PC-3 (cell line): Measurements from ENCODE around the gene SH2D1A. TPM values are rescaled to one million over a fixed set of nuclear protein-coding genes. Genes with fewer than 3 reads are reported as not detected.

Experiments used
- ATAC-seq: fragments of 200-7000 bp; cut with Tn5 transposase; 2 replicates; pipeline ENCODE4 v1.9.1; 2020; ENCODE audit warnings: mild to moderate bottlenecking, moderate library complexity
- BruUV-seq: library from RNA; stranded (reverse); fragments of 400-500 nt; replicated peaks from 2 replicates; lab custom pipeline; 2021; lab: Mats Ljungman, UMichigan
- CTCF ChIA-PET: fragments of 300-600 bp; sonication (Branson Sonifier 250); formaldehyde crosslinking; loops from one replicate; lab custom pipeline; 2022; ENCODE audit warnings: antibody characterized with exemption; lab: Charles Lee
- POLR2A ChIA-PET: fragments of 300-600 bp; sonication (Branson Sonifier 250); formaldehyde crosslinking; loops from one replicate; lab custom pipeline; 2022; ENCODE audit warnings: antibody characterized with exemption; ENCODE audit not compliant: unreplicated experiment; lab: Charles Lee
- DNase-seq: peaks from one replicate; pipeline ENCODE4 v3.0.0-alpha.2; 2015
- H2AFZ ChIP-seq: fragments of 300-600 bp; sonication (generic); 2 replicates; pipeline ENCODE4 v1.6.0; 2016; ENCODE audit warnings: antibody characterized with exemption, low read length
- H3F3A ChIP-seq: fragments of 300-600 bp; sonication (generic); one replicate; pipeline ENCODE4 v1.6.0; 2017; ENCODE audit warnings: antibody characterized with exemption, low read length, control low read depth, mild to moderate bottlenecking; ENCODE audit not compliant: unreplicated experiment
- H3K27ac ChIP-seq: fragments of 300-600 bp; sonication (generic); 2 replicates; pipeline ENCODE4 v1.5.1; 2016; ENCODE audit warnings: mild to moderate bottlenecking, low read length
- H3K27me3 ChIP-seq: fragments of 300-600 bp; sonication (generic); 2 replicates; pipeline ENCODE4 v1.6.1; 2016; ENCODE audit warnings: low read length, mixed read lengths
- H3K36me3 ChIP-seq: fragments of 300-600 bp; sonication (generic); 2 replicates; pipeline ENCODE4 v1.6.1; 2016; ENCODE audit warnings: low read depth, mixed run types, low read length, mixed read lengths
- H3K4me1 ChIP-seq: fragments of 300-600 bp; sonication (generic); 2 replicates; pipeline ENCODE4 v1.5.1; 2016; ENCODE audit warnings: low read length; ENCODE audit not compliant: insufficient read depth
- H3K4me2 ChIP-seq: fragments of 300-600 bp; sonication (generic); 2 replicates; pipeline ENCODE4 v1.6.0; 2016; ENCODE audit warnings: low read length
- H3K4me3 ChIP-seq: fragments of 300-600 bp; sonication (generic); 2 replicates; pipeline ENCODE4 v1.5.1; 2016; ENCODE audit warnings: mild to moderate bottlenecking, low read length, mixed read lengths
- H3K79me2 ChIP-seq: fragments of 300-600 bp; sonication (generic); 2 replicates; pipeline ENCODE4 v1.6.1; 2017; ENCODE audit warnings: low read length, mixed read lengths
- H3K9ac ChIP-seq: fragments of 300-600 bp; sonication (generic); 2 replicates; pipeline ENCODE4 v1.6.0; 2016; ENCODE audit warnings: mild to moderate bottlenecking, low read length
- H3K9me2 ChIP-seq: fragments of 300-600 bp; sonication (generic); replicated peaks from 2 replicates; pipeline ENCODE4 v1.6.1; 2016; ENCODE audit warnings: mixed run types, low read length, mixed read lengths
- H3K9me3 ChIP-seq: fragments of 300-600 bp; sonication (generic); 2 replicates; pipeline ENCODE4 v1.6.1; 2016; ENCODE audit warnings: low read length, mixed read lengths
- H4K20me1 ChIP-seq: fragments of 300-600 bp; sonication (generic); 2 replicates; pipeline ENCODE4 v1.6.1; 2016; ENCODE audit warnings: low read length, mixed read lengths
- CTCF ChIP-seq: fragments of 300-600 bp; sonication (generic); conservative IDR thresholded peaks from 2 replicates; pipeline ENCODE4 v1.5.1; 2017; ENCODE audit warnings: antibody characterized with exemption, low read depth, mild to moderate bottlenecking, low read length
- EZH2 ChIP-seq: fragments of 300-600 bp; sonication (generic); IDR thresholded peaks from one replicate; pipeline ENCODE4 v1.6.1; 2017; ENCODE audit warnings: antibody characterized with exemption, mild to moderate bottlenecking, low read length; ENCODE audit not compliant: unreplicated experiment
- EZH2phosphoT487 ChIP-seq: fragments of 300-600 bp; sonication (generic); IDR thresholded peaks from 2 replicates; pipeline ENCODE4 v1.6.1; 2018; ENCODE audit warnings: mild to moderate bottlenecking, antibody characterized with exemption, low read length, borderline replicate concordance
- intact Hi-C: fragments of 100-400 bp; cut with micrococcal nuclease; formaldehyde crosslinking; loops from 2 replicates; pipeline ENCODE4 v1.9.0; 2023
- total RNA-seq: library from RNA; depleted of rRNA; stranded (reverse); fragments of >200 nt; gene quantifications from 2 replicates; pipeline ENCODE4 v1.2.3, GENCODE V29; 2014

SH2D1A gene
- total RNA-seq, 1 experiment from 2014 or later, result not detected

- ChIA-PET POLR2A (no interaction called here), CTCF (no interaction called here)
- Histone ChIP-seq H3K9me2 (no peaks in the 10 kb centered on the region), H3K27me3 (no peaks in the 10 kb centered on the region), H3K9me3 (no peaks in the 10 kb centered on the region), H2AFZ (no peak overlapping the region), H3K36me3 (no peaks in the 10 kb centered on the region), H3K27ac (no peak overlapping the region), H3K4me2 (no peak overlapping the region), H4K20me1 (no peaks in the 10 kb centered on the region), H3K4me3 (no peak overlapping the region), H3K4me1 (no peaks in the 10 kb centered on the region), H3K9ac (no peak overlapping the region), H3K79me2 (no peaks in the 10 kb centered on the region), H3F3A (no peaks in the 10 kb centered on the region)
- ATAC-seq (0 out of 2 replicates have a peak, but pooled peaks have one; percentile 20), DNase-seq (no peak)
- intact Hi-C loops, result no loop called here
- TF ChIP-seq EZH2, result no peak
- no peak for TF ChIP-seq CTCF
- TF ChIP-seq EZH2phosphoT487, result no peak
- no TSS peak for BruUV-seq
These were observed 16.4 kb downstream of the SH2D1A start for GRCh38 chrX:124362761-124363160.

GRCh38 chrX:124369722-124370121 lies 23.4 kb downstream of the SH2D1A start:
- ATAC-seq (peak; percentile 85), DNase-seq (peak; percentile 7)
- POLR2A ChIA-PET, result no interaction called here
- no peaks in the 10 kb centered on the region for H3K9me3 ChIP-seq
- BruUV-seq, result no TSS peak
- no peak overlapping the region for H3K9ac ChIP-seq
- intact Hi-C loops, result loop anchor here (2.0 to 5.0 kb wide), 3 partner anchors 15 to 272 kb away; no protein-coding TSS in a partner anchor
- H3K9me2 ChIP-seq, result no peaks in the 10 kb centered on the region
- no peak overlapping the region for H2AFZ ChIP-seq
- H3K4me2 ChIP-seq, result no peak overlapping the region
- H3K27ac ChIP-seq, result no peak overlapping the region
- CTCF ChIA-PET, result interaction anchor here (0.7 kb wide), 1 partner anchor 41 kb away, joined by 3 read pairs; no protein-coding TSS in a partner anchor
- no peaks in the 10 kb centered on the region for H3K79me2 ChIP-seq
- TF ChIP-seq EZH2, result no peak
- no peak for TF ChIP-seq CTCF
- TF ChIP-seq EZH2phosphoT487, result no peak
- no peaks in the 10 kb centered on the region for H3F3A ChIP-seq
- H3K27me3 ChIP-seq, result no peaks in the 10 kb centered on the region
- peaks cover 13% of the 10 kb centered on the region for H3K4me1 ChIP-seq
- H4K20me1 ChIP-seq, result no peaks in the 10 kb centered on the region
- no peak overlapping the region for H3K4me3 ChIP-seq
- no peaks in the 10 kb centered on the region for H3K36me3 ChIP-seq

DNA sequence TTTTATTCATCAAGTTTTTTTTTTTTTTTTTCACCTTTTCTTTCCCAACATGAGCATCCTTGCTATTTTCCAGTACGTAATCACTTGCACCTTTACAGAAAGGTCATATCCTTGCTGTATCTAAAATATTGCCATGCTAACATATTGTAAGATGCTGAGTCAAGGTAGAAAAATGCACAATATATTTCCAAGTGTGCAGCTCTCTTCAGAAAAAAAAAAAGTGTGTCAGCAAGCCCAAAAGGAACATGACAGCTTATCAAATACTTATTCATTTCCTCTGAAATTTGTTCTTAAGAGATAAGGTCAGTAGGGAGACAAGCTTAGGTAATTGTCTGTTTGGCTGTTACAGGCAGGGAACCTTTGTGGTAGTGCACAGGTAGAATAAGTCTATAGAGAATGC lies 27.0 kb downstream of the SH2D1A start:
- no peak overlapping the region for H3K4me3 ChIP-seq
- BruUV-seq, result no TSS peak
- H3F3A ChIP-seq, result no peaks in the 10 kb centered on the region
- H4K20me1 ChIP-seq, result no peaks in the 10 kb centered on the region
- TF ChIP-seq EZH2, result no peak
- TF ChIP-seq EZH2phosphoT487, result no peak
- no peak overlapping the region for H3K27ac ChIP-seq
- DNase-seq, result no peak
- peaks cover 26% of the 10 kb centered on the region for H3K4me1 ChIP-seq
- ChIA-PET CTCF (interaction anchor here (0.7 kb wide), 1 partner anchor 19 kb away, joined by 4 read pairs; no protein-coding TSS in a partner anchor), POLR2A (no interaction called here)
- no peaks in the 10 kb centered on the region for H3K9me3 ChIP-seq
- no peak for ATAC-seq
- no peak overlapping the region for H2AFZ ChIP-seq
- intact Hi-C loops, result no loop called here
- no peaks in the 10 kb centered on the region for H3K79me2 ChIP-seq
- H3K4me2 ChIP-seq, result no peak overlapping the region
- H3K9ac ChIP-seq, result no peak overlapping the region
- H3K36me3 ChIP-seq, result no peaks in the 10 kb centered on the region
- H3K9me2 ChIP-seq, result no peaks in the 10 kb centered on the region
- no peaks in the 10 kb centered on the region for H3K27me3 ChIP-seq
